ENCODE measurements around the gene MGARP.
"Not testable (repeated sequence)": the region's sequence is repeated elsewhere in the genome, so short reads cannot be mapped to it uniquely, and the experiment has no call there.

MGARP gene

DNA sequence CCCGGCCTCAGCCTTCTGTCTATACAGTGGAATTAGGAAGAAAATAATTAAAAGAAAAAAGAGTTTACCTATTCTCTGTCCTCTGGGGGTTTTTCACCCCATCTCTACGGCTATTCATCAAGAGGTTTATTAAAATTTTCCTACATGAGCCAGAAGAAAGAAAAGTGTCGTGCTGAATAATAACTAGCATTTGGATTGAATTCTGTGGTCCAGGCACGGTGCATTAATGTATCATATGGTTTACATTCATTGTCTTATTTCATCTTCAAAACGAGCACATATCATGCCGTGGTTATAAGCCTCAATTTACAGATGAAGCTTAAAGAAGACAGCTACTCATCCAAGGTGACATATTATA, 15.9 kb upstream of the MGARP start:
- in situ Hi-C loops (cut with MboI; ENCODE audit: low sequenced_read_pairs): no loop called here

DNA sequence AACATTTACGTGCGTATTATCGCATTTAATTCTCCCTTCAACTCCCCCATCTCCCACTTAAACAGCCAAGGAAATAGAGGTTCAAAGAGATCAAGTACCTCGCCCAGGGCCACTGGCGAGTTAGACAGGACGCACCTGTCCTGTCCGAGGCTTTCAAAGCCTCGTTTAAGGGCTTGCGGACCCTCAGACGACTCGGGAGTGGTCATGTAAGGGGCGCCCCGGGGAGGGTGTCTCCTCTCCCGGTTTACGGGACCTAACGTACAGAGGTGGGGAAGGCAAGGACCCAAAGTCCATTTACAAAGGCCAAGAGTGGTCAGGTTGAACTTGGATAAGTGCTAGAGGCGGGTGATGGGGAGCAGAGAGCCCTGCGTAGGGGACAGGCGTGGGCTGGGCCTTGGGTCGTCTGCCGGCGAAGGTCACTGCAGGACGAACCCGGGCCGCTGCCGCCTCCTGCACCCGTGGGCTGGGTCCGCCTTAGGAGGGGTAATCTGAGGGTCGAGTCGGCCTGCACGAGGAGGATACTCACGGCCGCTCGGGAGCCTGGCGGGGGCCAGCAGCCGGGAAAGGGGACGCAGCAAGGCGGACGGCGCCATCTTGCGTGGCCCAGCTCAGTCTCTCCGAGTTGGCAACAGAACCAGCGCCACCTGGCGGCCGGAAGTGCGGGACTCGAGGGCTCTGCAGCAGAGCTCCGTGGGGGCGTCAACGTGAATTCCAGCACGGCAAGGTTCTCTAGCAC, 15.3 kb upstream of the MGARP start:
- in situ Hi-C loops (cut with MboI; ENCODE audit: low sequenced_read_pairs): no loop called here

DNA sequence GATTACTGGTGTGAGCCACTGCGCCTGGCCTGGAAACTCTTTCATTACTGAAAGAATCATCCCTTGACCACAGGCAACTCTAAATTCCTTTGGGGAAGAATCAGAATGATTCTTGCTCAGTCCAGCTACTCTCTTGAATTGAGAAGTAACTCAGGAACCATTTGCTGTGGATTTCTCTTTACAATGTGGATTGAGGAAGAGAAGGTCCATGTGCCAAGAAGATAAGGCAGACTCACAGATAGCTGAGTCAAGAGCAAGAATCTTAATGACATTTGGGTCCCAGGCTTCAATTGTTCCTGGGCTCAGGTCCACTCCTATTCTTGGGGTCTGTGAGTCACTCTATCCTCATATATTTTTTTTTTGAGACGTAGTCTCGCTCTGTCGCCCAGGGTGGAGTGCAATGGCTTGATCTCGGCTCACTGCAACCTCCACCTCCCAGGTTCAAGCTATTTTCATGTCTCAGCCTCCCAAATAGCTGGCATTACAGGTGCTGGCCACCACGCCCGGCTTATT, 6.2 kb upstream of the MGARP start:
- in situ Hi-C loops (cut with MboI; ENCODE audit: low sequenced_read_pairs): no loop called here

DNA sequence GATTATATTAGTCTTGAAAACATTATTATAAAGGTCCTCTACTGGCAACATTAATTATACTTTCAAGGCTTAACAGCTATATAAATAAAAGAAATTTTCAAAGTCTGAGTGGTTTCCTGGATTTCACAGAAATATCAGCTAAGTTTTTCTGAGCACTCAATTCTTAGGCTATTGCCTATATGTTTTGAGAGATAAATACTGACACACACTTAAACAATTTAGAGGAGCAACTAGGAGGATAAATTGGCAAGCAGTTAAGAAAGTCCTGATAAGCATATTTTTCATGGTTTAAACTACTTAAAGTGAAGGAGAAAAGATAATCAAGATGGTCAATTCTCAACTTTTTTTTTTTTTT, 2.7 kb upstream of the MGARP start:
- in situ Hi-C loops (cut with MboI; ENCODE audit: low sequenced_read_pairs): no loop called here

DNA sequence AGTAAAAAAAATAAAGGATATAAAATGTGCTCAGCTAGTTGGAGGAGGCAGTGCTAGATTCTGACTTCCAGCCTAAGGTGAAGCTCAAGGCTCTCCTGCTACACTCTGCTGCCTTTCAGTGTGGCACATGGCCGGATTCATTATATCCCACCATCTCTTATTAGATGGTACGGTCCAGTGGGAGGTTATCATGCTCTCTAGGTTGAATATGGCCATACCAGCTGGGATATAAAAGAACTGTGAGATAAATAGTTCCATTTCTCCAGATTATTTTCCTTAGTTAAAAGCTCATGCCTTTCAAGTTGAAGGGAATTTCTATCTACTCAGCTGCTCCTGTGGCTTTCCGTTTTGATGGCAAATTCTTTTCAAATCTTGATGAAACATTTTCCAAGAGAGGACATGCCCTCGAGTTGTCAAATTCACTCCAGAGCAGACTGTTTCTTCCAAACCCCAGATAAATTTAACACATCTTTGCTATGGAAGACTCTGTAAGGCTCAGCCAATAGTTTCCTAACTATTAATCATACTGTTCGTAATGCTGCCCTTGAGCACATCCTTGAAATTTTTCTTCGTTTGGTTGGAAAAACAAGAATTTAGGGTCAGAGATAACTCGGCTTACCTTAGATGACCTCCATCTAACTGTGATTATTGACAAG, 2.2 kb upstream of the MGARP start:
- in situ Hi-C loops (cut with MboI; ENCODE audit: low sequenced_read_pairs): no loop called here

DNA sequence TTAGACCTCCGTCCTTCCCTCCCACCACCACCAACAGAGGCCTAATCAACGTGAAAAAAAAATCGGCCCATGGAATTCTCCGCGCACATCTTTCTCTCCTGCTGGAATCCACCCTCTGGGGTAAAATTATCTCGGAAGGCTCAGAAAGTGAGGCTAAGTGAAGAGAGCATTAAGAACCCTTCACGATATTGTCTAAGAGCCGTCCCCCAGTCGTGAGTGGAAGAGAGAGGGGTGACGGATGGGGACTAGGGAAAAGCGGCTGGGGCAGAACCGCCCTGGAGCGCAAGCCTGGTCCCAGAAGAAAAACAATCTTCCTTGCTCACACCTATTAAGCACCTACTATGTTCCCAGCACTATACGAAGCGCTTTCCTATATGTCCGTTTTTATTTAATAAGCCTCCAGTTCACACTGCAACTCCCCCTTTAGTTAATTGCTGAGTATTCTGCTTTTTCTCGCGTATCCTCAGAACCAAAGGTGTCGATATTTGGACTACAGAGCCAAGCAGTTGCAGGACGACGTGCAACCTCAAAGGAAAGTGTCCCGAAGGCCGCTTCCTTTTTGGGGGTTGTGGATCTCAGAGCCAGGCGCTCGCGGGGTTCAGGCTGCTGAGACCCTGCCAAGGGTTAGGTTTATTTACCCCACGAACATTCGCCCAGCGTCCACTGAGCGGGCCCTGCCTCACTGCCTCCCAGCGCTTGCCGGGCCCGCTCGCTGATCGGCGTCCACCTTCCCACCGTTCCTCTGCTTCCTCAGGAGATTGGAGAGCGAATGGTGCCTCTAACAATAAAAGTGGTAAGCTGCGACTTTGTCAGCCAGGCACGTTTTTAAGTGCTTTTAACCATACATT, 889 bp downstream of the MGARP start:
- in situ Hi-C loops (cut with MboI; ENCODE audit: low sequenced_read_pairs): no loop called here

DNA sequence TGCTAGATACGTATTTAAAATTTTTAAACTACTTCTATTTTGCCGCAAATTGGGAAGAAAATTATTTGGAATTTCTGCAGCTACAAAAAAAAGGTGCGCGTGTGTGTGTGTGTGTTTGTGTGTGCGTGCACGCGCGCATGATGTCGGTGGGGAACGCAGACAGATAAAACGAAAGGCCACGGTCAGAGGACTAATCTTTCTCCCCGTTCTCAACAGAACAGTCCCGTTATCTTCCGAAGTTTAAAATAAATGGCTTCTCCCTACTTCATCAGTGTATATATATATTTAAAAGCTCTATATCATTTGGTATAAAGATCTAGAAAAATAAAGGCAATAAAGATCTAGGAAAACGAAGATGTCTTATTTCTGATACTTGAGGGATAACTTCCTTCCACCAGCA, 1.5 kb downstream of the MGARP start:
- in situ Hi-C loops (cut with MboI; ENCODE audit: low sequenced_read_pairs): no loop called here

DNA sequence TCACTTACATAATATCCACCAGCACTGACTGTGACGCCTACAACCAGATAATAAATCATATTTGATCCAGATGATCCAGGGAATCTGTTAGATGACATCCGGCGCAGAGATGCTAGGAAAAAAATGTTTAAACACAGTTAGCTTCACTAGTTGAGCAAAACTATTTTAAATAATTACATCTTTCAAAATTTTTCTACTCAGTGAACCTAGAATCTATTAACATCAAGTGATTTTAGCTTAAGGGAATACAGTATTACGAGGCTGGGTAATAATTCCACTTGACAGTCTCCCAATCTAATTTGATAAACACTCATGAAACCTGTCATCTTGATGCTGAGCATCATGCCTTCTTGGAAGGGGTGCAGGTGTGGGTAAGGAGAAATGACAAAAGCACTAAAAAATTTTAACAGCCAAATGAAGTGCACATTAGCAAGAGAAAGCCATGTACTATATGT, 4.7 kb downstream of the MGARP start:
- in situ Hi-C loops (cut with MboI; ENCODE audit: low sequenced_read_pairs): no loop called here

DNA sequence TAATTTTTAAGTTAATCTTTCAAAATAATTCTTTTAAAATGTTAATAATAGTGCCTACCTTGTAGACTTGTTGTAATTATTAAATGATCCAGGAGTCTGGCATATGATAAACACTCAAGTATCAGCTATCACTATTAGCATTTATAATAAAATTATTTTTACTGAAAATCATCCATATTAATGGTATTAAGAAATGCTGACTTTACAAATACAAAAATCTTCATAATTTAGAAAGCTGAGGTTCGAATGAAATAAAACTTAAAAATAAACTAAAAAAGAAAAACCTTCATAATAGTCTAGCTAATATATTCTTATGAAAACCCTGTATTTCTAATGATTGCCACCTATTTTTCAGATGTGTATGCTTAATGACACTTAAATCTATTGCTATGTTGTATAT, 5.2 kb downstream of the MGARP start:
- in situ Hi-C loops (cut with MboI; ENCODE audit: low sequenced_read_pairs): no loop called here

DNA sequence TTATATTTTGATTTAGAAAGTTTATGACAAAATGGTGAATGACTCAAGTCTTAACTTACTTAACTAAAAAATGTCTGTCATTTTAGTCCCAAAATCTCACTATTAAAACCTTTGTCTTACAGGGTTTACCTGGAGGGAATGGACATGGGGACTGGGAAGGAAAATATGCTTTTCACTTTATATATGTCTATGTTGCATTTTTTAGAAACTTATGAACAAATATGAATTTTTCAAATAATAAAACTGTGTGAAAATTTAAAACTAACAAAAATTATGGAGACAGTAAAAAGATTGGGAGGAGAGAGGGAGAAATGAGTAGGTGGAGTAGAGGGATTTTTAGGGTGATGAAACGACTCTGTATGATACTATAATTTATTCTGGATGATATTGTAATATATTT, 6.2 kb downstream of the MGARP start:
- in situ Hi-C loops (cut with MboI; ENCODE audit: low sequenced_read_pairs): no loop called here

DNA sequence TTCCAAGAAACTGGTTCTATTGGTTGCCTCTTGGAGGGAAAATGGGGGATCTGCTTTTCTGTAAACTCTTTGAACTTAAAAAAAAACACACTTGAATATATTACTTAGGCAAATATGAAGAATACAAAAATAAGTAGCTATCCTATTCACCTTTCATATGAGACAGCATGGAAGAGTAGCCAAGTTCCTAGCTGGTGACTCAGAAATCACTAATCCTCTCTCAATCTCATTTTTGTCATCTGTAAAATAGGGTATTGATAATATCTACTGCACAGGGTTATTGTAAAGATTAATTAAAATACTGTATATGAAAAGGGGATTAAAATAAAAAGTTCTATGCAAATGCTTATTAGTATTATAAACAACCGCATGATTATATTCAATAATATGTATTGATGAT, 12.7 kb downstream of the MGARP start:
- in situ Hi-C loops (cut with MboI; ENCODE audit: low sequenced_read_pairs): no loop called here

DNA sequence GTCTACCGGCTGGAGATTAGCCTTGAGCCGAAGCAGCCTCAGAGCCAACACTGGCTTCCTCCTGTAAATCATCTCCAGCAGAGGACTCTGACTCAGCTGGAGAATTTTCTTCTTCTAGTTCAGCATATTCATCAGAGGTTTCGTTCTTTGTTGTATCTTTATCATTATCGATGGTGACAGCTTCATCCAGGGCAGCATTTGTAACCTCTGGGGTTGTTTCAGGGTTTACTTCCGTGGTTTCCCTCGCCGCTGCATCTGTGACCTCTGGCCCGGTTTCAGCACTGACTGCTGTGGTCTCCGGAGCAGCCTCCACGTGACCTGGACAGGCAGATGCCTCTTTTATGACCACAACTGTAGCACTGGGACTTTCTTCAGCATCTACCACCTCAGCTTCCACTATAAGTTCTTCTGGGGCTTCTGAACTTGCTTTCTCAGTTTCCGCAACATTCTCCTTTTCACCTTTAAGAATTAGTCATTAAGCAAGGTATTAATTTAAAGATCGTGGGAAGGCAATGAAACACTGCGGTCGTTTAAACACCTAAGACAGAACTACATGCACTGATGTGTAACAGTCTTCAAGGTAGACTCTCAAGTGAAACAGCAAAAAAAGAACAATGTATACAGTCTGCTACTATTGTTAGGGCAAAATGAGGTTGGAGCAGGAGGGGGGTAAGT, 13.3 kb downstream of the MGARP start:
- in situ Hi-C loops (cut with MboI; ENCODE audit: low sequenced_read_pairs): no loop called here

DNA sequence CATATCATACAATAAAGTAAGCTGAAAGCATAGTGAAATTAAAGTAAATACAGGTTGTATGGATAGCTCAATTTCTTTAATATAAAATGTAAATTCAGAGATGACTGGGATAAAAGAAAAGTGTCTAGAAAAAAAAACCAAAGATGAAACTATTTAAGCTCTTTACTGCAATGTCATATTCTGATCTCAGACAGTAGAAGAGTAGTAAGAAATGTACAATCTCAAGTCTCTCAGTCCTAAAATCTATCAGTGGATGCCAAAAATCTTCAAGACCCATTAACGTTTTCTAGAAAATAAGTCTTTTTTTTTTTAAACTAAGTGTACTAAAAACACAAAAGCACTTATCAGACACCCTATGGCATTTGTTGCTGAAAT, 13.8 kb downstream of the MGARP start:
- in situ Hi-C loops (cut with MboI; ENCODE audit: low sequenced_read_pairs): no loop called here

DNA sequence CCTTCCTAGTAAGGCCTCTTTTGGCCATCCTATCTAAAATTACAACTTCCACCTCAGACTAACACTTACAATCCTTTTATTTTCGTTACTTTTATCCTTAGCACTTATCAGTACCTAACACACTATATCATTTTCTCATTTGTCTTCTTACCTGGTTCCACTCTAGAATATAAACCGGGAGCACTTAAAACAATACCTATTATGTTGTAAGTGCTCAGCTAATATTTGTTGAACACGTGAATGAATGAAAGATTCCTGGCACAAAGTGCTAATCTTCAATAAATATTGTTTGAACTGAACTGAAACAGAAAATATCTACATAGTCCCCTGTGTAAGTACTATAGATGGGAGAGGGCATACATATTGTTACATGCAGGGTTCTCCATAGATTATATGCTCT, 14.4 kb downstream of the MGARP start:
- in situ Hi-C loops (cut with MboI; ENCODE audit: low sequenced_read_pairs): no loop called here

DNA sequence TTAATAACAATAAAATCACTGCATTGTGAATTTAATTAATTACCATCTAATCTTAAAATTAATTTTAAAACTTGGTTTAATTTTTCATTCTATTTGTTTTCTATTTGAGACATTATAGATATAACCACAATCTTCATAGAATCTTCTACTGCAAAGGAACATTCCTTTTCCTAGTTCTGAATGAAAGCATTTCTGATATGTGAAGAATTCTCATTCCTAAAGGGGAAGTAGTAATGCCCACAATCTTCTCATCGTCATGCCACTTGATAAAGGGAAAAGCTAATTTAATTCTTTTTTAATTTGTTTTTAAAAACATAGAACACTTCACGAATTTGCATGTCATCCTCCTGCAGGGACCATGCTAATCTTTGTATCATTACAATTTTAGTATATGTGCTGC, 23.7 kb downstream of the MGARP start:
- in situ Hi-C loops (cut with MboI; ENCODE audit: low sequenced_read_pairs): no loop called here

DNA sequence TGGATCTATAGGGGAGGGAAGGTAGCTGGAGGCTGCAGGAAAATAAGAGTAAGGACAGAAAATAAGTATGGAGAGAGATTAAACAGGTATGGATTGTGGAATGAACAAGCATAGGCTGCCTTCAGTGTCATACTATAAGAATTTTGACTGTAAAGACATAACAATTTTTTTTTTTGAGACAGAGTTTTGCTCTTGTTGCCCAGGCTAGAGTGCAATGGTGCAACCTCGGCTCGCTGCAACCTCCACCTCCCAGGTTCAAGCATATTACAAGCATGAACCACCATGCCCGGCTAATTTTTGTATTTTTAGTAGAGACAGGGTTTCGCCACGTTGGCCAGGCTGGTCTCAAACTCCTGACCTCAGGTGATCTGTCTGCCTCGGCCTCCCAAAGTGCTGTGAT, 24.4 kb downstream of the MGARP start:
- in situ Hi-C loops (cut with MboI; ENCODE audit: low sequenced_read_pairs): not testable (repeated sequence)

DNA sequence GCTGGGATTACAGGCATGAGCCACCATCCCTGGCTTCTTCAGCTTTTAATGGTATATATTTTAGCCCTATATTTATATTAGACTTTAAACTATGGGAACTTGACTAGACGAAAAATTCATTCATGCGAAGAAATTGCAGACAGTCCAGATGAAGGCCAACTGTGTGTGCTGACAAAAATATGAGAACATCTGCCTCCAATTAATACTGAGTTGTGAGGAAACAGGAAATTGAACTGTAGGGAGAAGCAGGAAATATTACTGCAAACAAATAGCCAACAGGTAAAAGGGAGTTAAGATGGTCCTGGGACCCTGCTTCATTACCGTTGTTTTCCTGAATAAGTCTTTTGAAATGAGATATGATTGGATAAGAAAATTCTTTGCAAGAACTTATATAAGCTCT, 26.3 kb downstream of the MGARP start:
- in situ Hi-C loops (cut with MboI; ENCODE audit: low sequenced_read_pairs): no loop called here

DNA sequence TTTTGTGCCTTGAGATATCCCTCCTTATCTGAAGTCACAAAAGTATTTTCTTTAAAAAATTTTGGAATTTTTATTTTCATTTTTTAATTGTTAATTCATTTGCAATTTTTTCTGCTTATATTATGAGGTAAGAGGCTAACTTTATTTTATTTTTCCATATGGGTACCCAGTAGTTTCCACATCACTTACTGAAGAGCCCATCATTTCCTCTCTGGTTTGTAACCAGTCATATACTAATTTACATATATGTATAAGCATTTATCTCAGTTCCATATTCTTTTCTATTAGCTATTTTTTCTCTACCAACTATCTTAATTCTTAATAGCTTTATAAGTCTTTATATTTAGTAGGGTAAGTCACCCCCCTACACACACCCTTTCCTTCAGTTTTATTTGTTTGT, 27.0 kb downstream of the MGARP start:
- in situ Hi-C loops (cut with MboI; ENCODE audit: low sequenced_read_pairs): no loop called here

DNA sequence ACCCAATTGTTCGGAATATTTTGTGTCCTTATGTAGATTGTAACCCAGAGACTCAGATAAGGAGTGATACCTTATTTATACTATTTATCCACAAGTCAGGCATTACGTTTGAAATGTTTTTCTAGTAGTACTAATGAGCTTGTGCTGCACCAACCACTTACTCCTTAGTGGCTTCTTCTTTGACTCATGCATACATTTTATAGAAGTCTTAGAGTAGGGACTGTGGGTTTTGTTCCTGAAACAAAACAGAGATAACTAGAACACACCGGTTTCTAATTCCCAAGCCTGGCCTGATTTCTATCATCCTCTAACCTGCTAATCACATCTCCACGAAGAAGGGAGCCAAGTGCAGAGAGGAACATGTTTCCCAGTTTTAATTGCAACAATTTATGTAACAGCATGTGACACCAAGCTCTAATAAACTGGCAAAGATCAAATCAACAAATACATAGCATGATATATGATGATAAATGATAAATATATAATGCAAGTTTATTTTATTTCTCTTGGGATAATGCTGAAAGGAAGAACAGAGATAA, 32.3 kb downstream of the MGARP start:
- in situ Hi-C loops (cut with MboI; ENCODE audit: low sequenced_read_pairs): no loop called here

DNA sequence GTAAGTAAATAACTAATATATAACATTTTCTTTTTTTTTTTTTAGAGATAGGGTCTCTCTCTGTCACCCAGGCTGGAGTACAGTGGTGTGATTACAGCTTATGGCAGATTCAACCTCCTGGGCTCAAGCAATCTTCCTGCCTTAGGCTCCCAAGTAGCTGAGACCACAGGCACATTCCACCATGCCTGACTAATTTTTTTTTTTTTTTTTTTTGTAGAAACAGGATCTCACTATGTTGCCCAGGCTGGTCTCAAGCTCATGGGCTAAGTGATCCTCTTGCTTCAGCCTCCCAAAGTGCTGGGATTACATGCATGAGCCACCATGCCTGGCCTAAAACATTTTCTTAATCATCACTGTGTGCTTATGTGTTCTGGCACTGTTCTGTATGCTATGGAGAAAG, 32.8 kb downstream of the MGARP start:
- in situ Hi-C loops (cut with MboI; ENCODE audit: low sequenced_read_pairs): no loop called here

DNA sequence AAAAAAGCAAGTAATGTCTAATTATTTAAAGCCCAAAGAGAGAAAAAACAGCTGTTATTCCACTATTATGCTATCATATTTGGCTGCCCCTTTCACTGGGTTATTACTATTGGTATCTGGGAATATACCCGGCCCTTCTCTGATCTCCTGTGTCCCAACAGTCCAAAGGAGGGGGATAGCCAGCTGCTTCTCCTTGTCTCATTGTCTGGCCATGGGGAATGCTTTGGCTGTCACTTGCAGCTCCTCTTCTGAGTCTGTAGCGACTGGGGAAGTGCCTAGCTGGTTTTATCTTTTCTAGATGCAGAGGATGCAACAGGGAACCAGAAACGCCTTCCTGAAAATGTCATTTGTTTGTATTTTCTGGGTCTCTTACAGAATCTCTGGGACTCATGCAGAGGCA, 33.9 kb downstream of the MGARP start:
- in situ Hi-C loops (cut with MboI; ENCODE audit: low sequenced_read_pairs): no loop called here
